C4-2B (cell line): Measurements from ENCODE around the gene CRAMP1.

Experiments used
- H3K27ac ChIP-seq: fragments of 450-650 bp; 2 replicates; pipeline ENCODE4 v1.5.1; 2017
- ZFX ChIP-seq: fragments of 450-650 bp; IDR thresholded peaks from 2 replicates; pipeline ENCODE4 v1.6.1; 2017
- TF ChIP-seq, protein P1 (sequence below): fragments of 450-650 bp; conservative IDR thresholded peaks from 2 replicates; pipeline ENCODE4 v1.5.1; 2017; ENCODE audit warnings: mild to moderate bottlenecking

CRAMP1 gene

GRCh38 chr16:1674751-1675664, 62.8 kb downstream of the CRAMP1 start:
- H3K27ac ChIP-seq, result no peak overlapping the region
- no peak for TF ChIP-seq ZFX
- TF ChIP-seq, protein P1, sequence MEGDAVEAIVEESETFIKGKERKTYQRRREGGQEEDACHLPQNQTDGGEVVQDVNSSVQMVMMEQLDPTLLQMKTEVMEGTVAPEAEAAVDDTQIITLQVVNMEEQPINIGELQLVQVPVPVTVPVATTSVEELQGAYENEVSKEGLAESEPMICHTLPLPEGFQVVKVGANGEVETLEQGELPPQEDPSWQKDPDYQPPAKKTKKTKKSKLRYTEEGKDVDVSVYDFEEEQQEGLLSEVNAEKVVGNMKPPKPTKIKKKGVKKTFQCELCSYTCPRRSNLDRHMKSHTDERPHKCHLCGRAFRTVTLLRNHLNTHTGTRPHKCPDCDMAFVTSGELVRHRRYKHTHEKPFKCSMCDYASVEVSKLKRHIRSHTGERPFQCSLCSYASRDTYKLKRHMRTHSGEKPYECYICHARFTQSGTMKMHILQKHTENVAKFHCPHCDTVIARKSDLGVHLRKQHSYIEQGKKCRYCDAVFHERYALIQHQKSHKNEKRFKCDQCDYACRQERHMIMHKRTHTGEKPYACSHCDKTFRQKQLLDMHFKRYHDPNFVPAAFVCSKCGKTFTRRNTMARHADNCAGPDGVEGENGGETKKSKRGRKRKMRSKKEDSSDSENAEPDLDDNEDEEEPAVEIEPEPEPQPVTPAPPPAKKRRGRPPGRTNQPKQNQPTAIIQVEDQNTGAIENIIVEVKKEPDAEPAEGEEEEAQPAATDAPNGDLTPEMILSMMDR, result no peak

GRCh38 chr16:1676661-1677060, 64.5 kb downstream of the CRAMP1 start:
- TF ChIP-seq, protein P1, result no peak
- no peak for TF ChIP-seq ZFX
- H3K27ac ChIP-seq, result no peak overlapping the region; the same call in 1 of the 2 replicates

DNA sequence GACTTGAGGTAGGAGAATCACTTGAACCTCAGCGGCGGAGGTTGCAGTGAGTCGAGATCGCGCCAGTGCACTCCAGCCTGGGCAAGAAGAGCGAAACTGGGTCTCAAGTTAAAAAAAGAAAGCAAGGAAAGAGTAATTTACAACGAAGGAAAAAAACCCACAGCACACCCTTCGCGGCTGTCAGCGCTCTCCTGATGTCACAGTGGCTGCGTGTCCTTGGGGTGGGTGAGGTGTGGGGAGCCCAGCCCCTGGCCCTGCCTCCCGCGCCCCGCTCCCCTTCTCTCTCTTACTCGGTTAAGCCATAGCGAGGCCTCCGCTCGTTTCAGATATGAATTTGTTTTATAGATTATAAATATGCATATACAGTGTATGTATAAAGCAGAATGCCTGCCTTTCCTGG, 65.2 kb downstream of the CRAMP1 start:
- peak overlapping the region; percentile 97 for H3K27ac ChIP-seq
- TF ChIP-seq, protein P1, result no peak
- no peak for TF ChIP-seq ZFX

DNA sequence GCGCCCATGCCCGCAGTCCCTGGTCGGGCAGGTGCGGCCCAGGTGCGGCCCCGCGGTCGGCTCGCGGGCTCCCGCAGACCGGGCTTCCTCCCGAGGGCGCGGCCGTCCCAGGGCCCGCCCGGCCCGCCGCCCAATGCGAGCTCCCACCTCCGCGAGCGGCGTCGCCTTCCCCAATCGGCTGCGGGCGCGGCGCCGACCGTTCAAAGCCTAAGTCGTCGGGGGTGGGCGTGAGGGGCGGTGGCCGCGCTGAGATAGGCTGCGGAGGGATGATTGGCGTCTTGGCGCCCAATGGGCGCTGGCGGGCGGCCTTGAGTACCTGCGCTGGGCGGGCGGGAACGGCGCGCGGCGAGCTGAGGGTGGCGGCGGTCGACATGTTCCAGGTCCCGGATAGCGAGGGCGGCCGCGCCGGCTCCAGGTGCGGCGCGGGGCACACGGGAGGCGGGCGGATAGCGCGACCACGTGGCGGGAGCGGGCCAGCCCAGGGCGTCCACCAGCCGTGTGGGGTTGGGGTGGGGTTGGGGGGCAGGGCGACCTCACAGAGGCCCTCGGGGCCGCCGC, 65.9 kb downstream of the CRAMP1 start, which contains the start of gene JPT2:
TSS of gene JPT2 (plus strand) at position 338 of the 558 bp plus-strand sequence. CDS start at position 372, 34 bp downstream.
- peak within 1 kb of the TSS; percentile 97 for H3K27ac ChIP-seq
- TF ChIP-seq, protein P1, result no peak
- TF ChIP-seq ZFX, result no peak

- TF ChIP-seq, protein P1, result no peak
- TF ChIP-seq ZFX, result peak; percentile 68; the same call in 1 of the 2 replicates
- peak overlapping the region; percentile 97 for H3K27ac ChIP-seq
Observed at GRCh38 chr16:1678500-1679098, 66.4 kb downstream of the CRAMP1 start.

DNA sequence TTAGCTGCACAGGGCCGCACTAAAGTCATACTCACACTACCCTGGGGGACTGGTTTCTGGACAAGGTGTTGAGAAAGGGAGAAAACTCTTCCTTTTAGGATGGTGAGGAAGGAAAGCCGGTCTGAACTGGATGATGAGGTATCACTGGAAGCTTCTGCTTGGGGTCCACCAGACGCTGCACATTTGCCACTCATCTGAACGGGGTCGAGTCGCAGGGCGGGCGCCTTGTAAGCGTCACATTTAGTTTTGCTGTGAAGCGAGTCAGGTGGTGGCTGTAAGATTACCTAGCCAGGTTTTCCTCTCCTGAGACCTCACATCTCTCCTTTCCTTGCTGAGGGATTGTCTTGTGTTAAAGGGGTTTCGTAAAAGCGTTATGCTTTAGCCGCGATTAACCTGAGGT, 68.2 kb downstream of the CRAMP1 start:
- H3K27ac ChIP-seq, result peak overlapping the region; percentile 97
- TF ChIP-seq, protein P1, result no peak
- TF ChIP-seq ZFX, result no peak

DNA sequence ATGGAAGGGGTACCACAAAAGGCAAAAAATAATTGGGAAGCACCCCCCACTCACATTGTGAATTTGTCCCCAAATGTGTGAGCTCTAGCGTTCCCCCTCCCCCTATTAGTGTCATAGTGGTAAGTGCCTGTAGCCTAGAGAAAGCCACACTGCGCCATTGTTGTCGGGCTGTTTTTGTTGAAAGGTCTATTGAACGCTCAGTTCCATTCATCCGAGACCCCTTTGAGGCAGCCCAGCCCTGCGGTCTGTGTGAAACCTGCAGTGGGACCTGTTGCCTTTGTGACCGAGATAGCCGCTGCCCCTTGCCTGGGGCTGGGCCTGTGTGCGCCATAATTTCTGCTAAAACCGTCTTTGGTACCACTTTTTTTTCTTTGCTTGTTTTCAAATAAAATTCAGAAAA, 68.9 kb downstream of the CRAMP1 start:
- H3K27ac ChIP-seq, result peak overlapping the region; percentile 97
- TF ChIP-seq, protein P1, result no peak
- no peak for TF ChIP-seq ZFX
